Subcutaneous adipose tissue (tissue), 4 donors: Measurements from ENCODE around the gene FAM135A. TPM values are rescaled to one million over a fixed set of nuclear protein-coding genes. Genes with fewer than 3 reads are reported as not detected.

ENCODE experiments used
- CTCF ChIP-seq: fragments of 450-650 bp; IDR thresholded peaks from one replicate; pipeline ENCODE4 v1.5.1; 2016; ENCODE audit warnings: low read depth, mild to moderate bottlenecking, control low read depth, antibody characterized with exemption, moderate library complexity
- total RNA-seq, 4 donors: library from RNA; depleted of rRNA; stranded (reverse); fragments of >200 nt; gene quantifications; one replicate each; pipeline ENCODE4 v1.1.0, GENCODE V29; 2016

Gene FAM135A
- total RNA-seq: 10 to 100 TPM; 26.2 to 33.6 (median 27.1) TPM

- TF ChIP-seq CTCF: no peak
Observed at GRCh38 chr6:70413114-70413991, at the start of gene FAM135A. Gene FAM135A (plus strand): TSS chr6:70413508. CDS start chr6:70428343, 14,835 bp downstream.

GRCh38 chr6:70363741-70364493 is 49.4 kb upstream of the FAM135A start:
- TF ChIP-seq CTCF: no peak

DNA sequence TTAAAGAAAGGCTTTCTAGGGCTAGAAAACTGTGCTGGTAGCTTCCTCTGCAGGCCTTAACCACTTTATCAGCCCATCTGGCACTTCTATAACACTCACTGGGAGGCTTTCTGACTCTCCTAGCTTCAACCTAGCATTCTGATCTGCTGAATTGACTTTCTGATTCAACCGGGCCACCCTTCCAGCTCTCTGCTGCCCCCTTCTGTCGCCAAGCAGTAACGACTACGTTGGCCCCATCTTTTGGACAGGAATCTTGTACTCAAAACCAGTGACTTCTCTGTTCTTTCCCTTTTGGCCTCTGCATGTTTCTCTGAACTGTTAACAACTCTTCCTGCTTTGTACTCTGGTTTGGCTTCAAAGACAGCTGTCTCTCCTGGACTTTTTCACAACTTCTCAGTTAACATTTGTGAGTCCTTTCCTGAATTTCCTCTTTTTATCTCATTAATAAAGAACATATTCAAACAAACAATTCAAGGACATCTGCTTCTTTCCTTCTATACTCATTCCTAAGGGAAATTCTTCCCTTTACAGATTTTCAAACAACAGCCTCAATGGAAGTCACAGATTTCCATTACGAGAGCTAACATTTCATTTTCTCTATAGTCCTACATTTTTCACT is 43.9 kb upstream of the FAM135A start:
- TF ChIP-seq CTCF: no peak

- no peak for TF ChIP-seq CTCF
Observed at GRCh38 chr6:70370496-70370895, 42.8 kb upstream of the FAM135A start.

- TF ChIP-seq CTCF: no peak
Observed at GRCh38 chr6:70371454-70372105, 41.7 kb upstream of the FAM135A start.

DNA sequence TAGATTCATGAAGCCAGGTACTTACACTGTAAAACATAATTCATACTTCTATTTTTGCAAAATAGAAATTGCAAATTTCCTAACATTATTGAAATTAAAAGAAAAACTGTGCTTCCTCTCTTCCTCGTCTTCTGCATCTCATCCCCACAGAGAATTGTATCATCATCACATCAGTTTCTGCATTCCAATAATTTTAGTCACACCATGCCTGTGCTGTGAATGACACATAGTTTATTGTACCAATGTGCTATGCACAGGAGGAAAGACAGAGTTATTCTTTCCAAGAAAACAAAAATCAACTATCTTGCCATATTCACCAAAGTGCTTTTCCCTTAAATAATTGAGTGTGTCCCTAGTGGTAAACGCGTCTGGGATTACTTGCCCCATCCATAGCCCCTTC is 38.1 kb upstream of the FAM135A start:
- no peak for TF ChIP-seq CTCF

- no peak for TF ChIP-seq CTCF
Observed at GRCh38 chr6:70375882-70376281, 37.4 kb upstream of the FAM135A start.
